HepG2 (cell line): ENCODE results near the gene TTC31. TPM values are rescaled to one million over a fixed set of nuclear protein-coding genes. Genes with fewer than 3 reads are reported as not detected.

Experiments
- CEBPB ChIP-seq: IDR thresholded peaks from 2 replicates; pipeline ENCODE4 v1.6.1; 2011; ENCODE audit warnings: low read depth, low read length, improper control_type of control experiment, borderline replicate concordance
- KAT2B ChIP-seq: fragments of 150-350 bp; IDR thresholded peaks from 2 replicates; pipeline ENCODE4 v1.6.1; 2014; ENCODE audit warnings: low read depth, low read length, borderline replicate concordance
- KAT8 ChIP-seq: IDR thresholded peaks from 2 replicates; pipeline ENCODE4 v1.6.1; 2016; ENCODE audit warnings: missing genetic modification reagents, missing compliant biosample characterization
- MAZ ChIP-seq, 2 experiments: sonication (generic) in 1 of 2; formaldehyde crosslinking in 1 of 2; IDR thresholded peaks; 2 replicates each; pipeline versions ENCODE4 v1.5.0 to v1.6.1; 2012 to 2020; ENCODE audit warnings: low read depth in 2 of 2, mild to moderate bottlenecking in 2 of 2, borderline replicate concordance in 1 of 2, improper control_type of control experiment in 1 of 2, low read length in 1 of 2, missing genetic modification reagents in 1 of 2, moderate library complexity in 1 of 2
- NR1H2 ChIP-seq: sonication (generic); formaldehyde crosslinking; IDR thresholded peaks from 2 replicates; pipeline ENCODE4 v1.8.1; 2022; ENCODE audit warnings: low read depth, missing genetic modification reagents, borderline replicate concordance
- PCBP1 ChIP-seq: fragments of 200-400 bp; formaldehyde crosslinking; IDR thresholded peaks from 2 replicates; pipeline ENCODE4 v1.6.1; 2017; ENCODE audit warnings: mild to moderate bottlenecking, low read depth, low read length, borderline replicate concordance
- SALL1 ChIP-seq: sonication (generic); formaldehyde crosslinking; IDR thresholded peaks from 2 replicates; pipeline ENCODE4 v1.8.0; 2022; ENCODE audit warnings: mild to moderate bottlenecking, missing genetic modification reagents
- SYNCRIP ChIP-seq: fragments of 200-400 bp; formaldehyde crosslinking; IDR thresholded peaks from 2 replicates; pipeline ENCODE4 v1.6.1; 2018; ENCODE audit warnings: mild to moderate bottlenecking, low read depth, low read length; ENCODE audit not compliant: insufficient read depth
- TARDBP ChIP-seq: sonication (generic); formaldehyde crosslinking; IDR thresholded peaks from 2 replicates; pipeline ENCODE4 v1.8.0; 2022; ENCODE audit warnings: mild to moderate bottlenecking, missing genetic modification reagents
- ZNF816 ChIP-seq: sonication (generic); formaldehyde crosslinking; IDR thresholded peaks from 2 replicates; pipeline ENCODE4 v1.8.0; 2022; ENCODE audit warnings: missing genetic modification reagents, mild to moderate bottlenecking, borderline replicate concordance
- polyA plus RNA-seq, 8 experiments: library from polyadenylated mRNA; depleted of rRNA in 3 of 8; stranded (reverse) in 7 of 8; unstranded in 1 of 8; fragments of >200 nt; fragmentation: Illumina TruSeq in 4 of 8; extraction: Trizol in 4 of 8; gene quantifications; 2 replicates each; pipeline versions ENCODE4 v1.2.1 to v1.2.3, GENCODE V29; 2011 to 2016; ENCODE audit warnings: low read depth in 4 of 8, missing spikeins in 1 of 8, mixed read lengths in 1 of 8; ENCODE audit not compliant: insufficient read depth in 1 of 8
- total RNA-seq, 5 experiments: library from RNA; depleted of rRNA; stranded (reverse); fragments of >200 nt; fragmentation: Illumina TruSeq; extraction: Trizol; gene quantifications; 2 replicates each; pipeline ENCODE4 v1.2.3, GENCODE V29; 2016; ENCODE audit warnings: low read depth in 1 of 5
- TF ChIP-seq, protein P1 (sequence below): sonication (generic); formaldehyde crosslinking; IDR thresholded peaks from 2 replicates; pipeline ENCODE4 v1.4.0; 2020; ENCODE audit warnings: missing genetic modification reagents
- TF ChIP-seq, protein P2 (sequence below): sonication (generic); formaldehyde crosslinking; IDR thresholded peaks from one replicate; pipeline ENCODE4 v1.5.1; 2020; ENCODE audit warnings: mild to moderate bottlenecking, missing genetic modification reagents; ENCODE audit errors: not compliant biosample characterization
- TF ChIP-seq, protein P3 (sequence below): sonication (generic); formaldehyde crosslinking; IDR thresholded peaks from 2 replicates; pipeline ENCODE4 v1.4.0; 2020; ENCODE audit warnings: missing genetic modification reagents
- TF ChIP-seq, protein P4 (sequence below): sonication (generic); formaldehyde crosslinking; IDR thresholded peaks from 2 replicates; pipeline ENCODE4 v1.5.0; 2020; ENCODE audit warnings: mild to moderate bottlenecking, missing genetic modification reagents

TTC31 gene
- total and polyA plus RNA-seq, 2 of the 13 experiments (the other 11 are each of a cell fraction or from before 2014, with no cell fraction given): 28.3 to 39.5 TPM

DNA sequence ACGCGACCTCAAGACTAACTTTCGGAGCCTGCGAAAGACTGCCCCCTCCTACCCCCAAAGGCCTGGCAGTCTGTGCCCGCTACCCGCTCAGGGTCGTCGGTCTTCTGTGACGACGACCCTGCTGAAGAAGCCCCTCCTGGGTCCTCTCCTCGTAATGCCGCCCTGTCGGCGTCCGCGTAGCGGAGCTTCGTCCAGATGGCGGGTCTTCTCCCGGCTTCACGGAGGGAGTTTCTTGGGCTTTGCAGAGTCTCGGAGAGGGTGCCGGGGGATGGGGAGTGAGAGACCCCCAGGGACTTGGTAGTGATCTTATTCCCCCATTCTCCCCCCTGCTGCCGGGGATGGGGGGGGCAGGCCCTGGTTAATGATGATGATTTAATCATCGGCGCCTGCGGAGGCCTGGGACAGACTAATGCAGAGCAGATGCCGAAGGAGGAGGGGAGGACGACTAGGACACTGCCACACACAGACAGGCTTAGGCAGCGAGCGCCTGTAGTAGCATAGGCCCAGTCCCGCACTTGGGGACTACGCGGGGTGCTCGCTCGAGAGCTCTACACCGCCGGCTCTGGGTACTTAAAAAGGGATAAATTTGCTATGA lies 25.1 kb downstream of the TTC31 start (continued):
- TF ChIP-seq, protein P1, sequence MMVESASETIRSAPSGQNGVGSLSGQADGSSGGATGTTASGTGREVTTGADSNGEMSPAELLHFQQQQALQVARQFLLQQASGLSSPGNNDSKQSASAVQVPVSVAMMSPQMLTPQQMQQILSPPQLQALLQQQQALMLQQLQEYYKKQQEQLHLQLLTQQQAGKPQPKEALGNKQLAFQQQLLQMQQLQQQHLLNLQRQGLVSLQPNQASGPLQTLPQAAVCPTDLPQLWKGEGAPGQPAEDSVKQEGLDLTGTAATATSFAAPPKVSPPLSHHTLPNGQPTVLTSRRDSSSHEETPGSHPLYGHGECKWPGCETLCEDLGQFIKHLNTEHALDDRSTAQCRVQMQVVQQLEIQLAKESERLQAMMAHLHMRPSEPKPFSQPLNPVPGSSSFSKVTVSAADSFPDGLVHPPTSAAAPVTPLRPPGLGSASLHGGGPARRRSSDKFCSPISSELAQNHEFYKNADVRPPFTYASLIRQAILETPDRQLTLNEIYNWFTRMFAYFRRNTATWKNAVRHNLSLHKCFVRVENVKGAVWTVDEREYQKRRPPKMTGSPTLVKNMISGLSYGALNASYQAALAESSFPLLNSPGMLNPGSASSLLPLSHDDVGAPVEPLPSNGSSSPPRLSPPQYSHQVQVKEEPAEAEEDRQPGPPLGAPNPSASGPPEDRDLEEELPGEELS (CRISPR knock-in tag): 0 out of 2 replicates have a peak, but pooled peaks have one; percentile 4
- TF ChIP-seq KAT2B (no peak), NR1H2 (no peak), SYNCRIP (no peak), KAT8 (CRISPR knock-in tag) (no peak), PCBP1 (0 out of 2 replicates have a peak, but pooled peaks have one; percentile 16), MAZ (IDR thresholded peaks at IDR 0.05; ENCODE audit: borderline replicate concordance, low read depth, low read length) (no peak), MAZ (CRISPR knock-in tag; IDR thresholded peaks at IDR 0.05; ENCODE audit: low read depth) (no peak), SALL1 (no peak), ZNF816 (CRISPR knock-in tag) (0 out of 2 replicates have a peak, but pooled peaks have one; percentile 27), CEBPB (no peak), TARDBP (CRISPR knock-in tag) (0 out of 2 replicates have a peak, but pooled peaks have one; percentile 7)
- TF ChIP-seq, protein P2, sequence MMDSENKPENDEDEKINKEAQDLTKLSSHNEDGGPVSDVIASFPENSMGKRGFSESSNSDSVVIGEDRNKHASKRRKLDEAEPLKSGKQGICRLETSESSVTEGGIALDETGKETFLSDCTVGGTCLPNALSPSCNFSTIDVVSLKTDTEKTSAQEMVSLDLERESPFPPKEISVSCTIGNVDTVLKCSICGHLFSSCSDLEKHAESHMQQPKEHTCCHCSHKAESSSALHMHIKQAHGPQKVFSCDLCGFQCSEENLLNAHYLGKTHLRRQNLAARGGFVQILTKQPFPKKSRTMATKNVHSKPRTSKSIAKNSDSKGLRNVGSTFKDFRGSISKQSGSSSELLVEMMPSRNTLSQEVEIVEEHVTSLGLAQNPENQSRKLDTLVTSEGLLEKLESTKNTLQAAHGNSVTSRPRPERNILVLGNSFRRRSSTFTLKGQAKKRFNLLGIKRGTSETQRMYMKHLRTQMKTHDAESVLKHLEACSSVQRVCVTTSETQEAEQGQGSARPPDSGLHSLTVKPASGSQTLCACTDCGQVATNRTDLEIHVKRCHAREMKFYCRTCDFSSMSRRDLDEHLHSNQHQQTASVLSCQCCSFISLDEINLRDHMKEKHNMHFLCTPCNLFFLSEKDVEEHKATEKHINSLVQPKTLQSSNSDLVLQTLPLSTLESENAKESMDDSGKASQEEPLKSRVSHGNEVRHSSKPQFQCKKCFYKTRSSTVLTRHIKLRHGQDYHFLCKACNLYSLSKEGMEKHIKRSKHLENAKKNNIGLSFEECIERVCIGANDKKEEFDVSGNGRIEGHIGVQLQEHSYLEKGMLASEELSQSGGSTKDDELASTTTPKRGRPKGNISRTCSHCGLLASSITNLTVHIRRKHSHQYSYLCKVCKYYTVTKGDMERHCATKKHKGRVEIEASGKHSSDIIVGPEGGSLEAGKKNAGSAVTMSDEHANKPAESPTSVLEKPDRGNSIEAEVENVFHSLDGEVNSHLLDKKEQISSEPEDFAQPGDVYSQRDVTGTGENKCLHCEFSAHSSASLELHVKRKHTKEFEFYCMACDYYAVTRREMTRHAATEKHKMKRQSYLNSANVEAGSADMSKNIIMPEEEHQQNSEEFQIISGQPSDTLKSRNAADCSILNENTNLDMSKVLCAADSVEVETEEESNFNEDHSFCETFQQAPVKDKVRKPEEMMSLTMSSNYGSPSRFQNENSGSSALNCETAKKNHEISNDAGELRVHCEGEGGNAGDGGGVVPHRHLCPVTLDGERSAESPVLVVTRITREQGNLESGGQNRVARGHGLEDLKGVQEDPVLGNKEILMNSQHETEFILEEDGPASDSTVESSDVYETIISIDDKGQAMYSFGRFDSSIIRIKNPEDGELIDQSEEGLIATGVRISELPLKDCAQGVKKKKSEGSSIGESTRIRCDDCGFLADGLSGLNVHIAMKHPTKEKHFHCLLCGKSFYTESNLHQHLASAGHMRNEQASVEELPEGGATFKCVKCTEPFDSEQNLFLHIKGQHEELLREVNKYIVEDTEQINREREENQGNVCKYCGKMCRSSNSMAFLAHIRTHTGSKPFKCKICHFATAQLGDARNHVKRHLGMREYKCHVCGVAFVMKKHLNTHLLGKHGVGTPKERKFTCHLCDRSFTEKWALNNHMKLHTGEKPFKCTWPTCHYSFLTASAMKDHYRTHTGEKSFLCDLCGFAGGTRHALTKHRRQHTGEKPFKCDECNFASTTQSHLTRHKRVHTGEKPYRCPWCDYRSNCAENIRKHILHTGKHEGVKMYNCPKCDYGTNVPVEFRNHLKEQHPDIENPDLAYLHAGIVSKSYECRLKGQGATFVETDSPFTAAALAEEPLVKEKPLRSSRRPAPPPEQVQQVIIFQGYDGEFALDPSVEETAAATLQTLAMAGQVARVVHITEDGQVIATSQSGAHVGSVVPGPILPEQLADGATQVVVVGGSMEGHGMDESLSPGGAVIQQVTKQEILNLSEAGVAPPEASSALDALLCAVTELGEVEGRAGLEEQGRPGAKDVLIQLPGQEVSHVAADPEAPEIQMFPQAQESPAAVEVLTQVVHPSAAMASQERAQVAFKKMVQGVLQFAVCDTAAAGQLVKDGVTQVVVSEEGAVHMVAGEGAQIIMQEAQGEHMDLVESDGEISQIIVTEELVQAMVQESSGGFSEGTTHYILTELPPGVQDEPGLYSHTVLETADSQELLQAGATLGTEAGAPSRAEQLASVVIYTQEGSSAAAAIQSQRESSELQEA (CRISPR knock-in tag): no peak
- TF ChIP-seq, protein P3, sequence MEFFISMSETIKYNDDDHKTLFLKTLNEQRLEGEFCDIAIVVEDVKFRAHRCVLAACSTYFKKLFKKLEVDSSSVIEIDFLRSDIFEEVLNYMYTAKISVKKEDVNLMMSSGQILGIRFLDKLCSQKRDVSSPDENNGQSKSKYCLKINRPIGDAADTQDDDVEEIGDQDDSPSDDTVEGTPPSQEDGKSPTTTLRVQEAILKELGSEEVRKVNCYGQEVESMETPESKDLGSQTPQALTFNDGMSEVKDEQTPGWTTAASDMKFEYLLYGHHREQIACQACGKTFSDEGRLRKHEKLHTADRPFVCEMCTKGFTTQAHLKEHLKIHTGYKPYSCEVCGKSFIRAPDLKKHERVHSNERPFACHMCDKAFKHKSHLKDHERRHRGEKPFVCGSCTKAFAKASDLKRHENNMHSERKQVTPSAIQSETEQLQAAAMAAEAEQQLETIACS (CRISPR knock-in tag): no peak
- TF ChIP-seq, protein P4, sequence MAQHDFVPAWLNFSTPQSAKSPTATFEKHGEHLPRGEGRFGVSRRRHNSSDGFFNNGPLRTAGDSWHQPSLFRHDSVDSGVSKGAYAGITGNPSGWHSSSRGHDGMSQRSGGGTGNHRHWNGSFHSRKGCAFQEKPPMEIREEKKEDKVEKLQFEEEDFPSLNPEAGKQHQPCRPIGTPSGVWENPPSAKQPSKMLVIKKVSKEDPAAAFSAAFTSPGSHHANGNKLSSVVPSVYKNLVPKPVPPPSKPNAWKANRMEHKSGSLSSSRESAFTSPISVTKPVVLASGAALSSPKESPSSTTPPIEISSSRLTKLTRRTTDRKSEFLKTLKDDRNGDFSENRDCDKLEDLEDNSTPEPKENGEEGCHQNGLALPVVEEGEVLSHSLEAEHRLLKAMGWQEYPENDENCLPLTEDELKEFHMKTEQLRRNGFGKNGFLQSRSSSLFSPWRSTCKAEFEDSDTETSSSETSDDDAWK (CRISPR knock-in tag): no peak
